Ectodermal cell (in vitro differentiated cells): ENCODE measurements around the gene AKAP6.

Experiments
- H3K27ac ChIP-seq: 2 replicates; pipeline ENCODE4 v1.7.0; 2013; ENCODE audit warnings: mild to moderate bottlenecking, low read depth, low read length; ENCODE audit not compliant: insufficient read depth, poor library complexity, severe bottlenecking
- H3K27me3 ChIP-seq: 2 replicates; pipeline ENCODE4 v1.7.0; 2013; ENCODE audit warnings: mild to moderate bottlenecking, low read length; ENCODE audit not compliant: insufficient read depth, control insufficient read depth, poor library complexity, severe bottlenecking
- H3K36me3 ChIP-seq: one replicate; pipeline ENCODE4 v1.7.0; 2013; ENCODE audit warnings: low read length; ENCODE audit not compliant: control insufficient read depth, insufficient read depth
- H3K4me1 ChIP-seq: one replicate; pipeline ENCODE4 v1.7.0; 2013; ENCODE audit warnings: low read length; ENCODE audit not compliant: control insufficient read depth, insufficient read depth
- H3K4me3 ChIP-seq: 2 replicates; pipeline ENCODE4 v1.7.0; 2013; ENCODE audit warnings: low read depth, low read length, control low read depth; ENCODE audit not compliant: insufficient read depth
- H3K9me3 ChIP-seq: 2 replicates; pipeline ENCODE4 v1.7.0; 2013; ENCODE audit warnings: mild to moderate bottlenecking, low read length, moderate library complexity; ENCODE audit not compliant: control insufficient read depth
- WGBS, 2 experiments: methylation state at CpG; one replicate each; pipeline ENCODE4 v1.1.7; 2013; ENCODE audit warnings: missing lambda C conversion rate in 2 of 2; 5-methylcytosine and 5-hydroxymethylcytosine counted together

Gene AKAP6

DNA sequence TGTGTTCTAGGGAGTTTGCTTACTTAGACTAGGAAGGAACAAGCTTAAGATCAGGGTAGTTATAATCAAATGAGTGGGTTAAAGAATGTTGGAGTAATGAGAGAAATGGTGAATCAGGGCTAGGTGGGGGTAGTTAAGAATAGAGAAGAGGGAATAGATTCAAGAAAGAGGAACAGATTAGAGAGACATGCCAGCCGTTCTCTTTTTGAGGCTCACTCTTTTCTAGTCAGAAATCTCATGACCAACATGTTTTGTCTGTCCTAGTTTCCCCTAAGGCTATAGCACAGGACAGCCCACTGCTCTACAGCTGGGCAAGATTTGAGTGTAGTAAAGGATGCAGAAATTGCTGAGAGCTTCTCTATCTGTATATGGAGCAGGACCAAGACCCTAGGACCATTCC is 258.4 kb downstream of the AKAP6 start:
- Histone ChIP-seq H3K4me3 (no peak overlapping the region), H3K27me3 (no peaks in the 10 kb centered on the region), H3K27ac (no peak overlapping the region), H3K36me3 (no peaks in the 10 kb centered on the region), H3K4me1 (no peaks in the 10 kb centered on the region), H3K9me3 (no peaks in the 10 kb centered on the region)
- 91 to 94% methylated on average over 1 of the region's 1 CpG for WGBS, 2 experiments

GRCh38 chr14:32588448-32589320 is 259.6 kb downstream of the AKAP6 start:
- Histone ChIP-seq H3K4me1 (no peaks in the 10 kb centered on the region), H3K36me3 (no peaks in the 10 kb centered on the region), H3K4me3 (no peak overlapping the region), H3K27me3 (no peaks in the 10 kb centered on the region), H3K9me3 (no peaks in the 10 kb centered on the region), H3K27ac (no peak overlapping the region)
- 73 to 81% methylated on average over 4 to 5 of the region's 6 CpGs for WGBS, 2 experiments

GRCh38 chr14:32590157-32590556 is 261.1 kb downstream of the AKAP6 start:
- Histone ChIP-seq H3K36me3 (no peaks in the 10 kb centered on the region), H3K4me1 (no peaks in the 10 kb centered on the region), H3K9me3 (no peaks in the 10 kb centered on the region), H3K4me3 (no peak overlapping the region), H3K27ac (no peak overlapping the region), H3K27me3 (no peaks in the 10 kb centered on the region)
- WGBS, 2 experiments, result 75 to 87% methylated on average over 1 of the region's 1 CpG

GRCh38 chr14:32593290-32593942 is 264.3 kb downstream of the AKAP6 start:
- Histone ChIP-seq H3K4me1 (no peaks in the 10 kb centered on the region), H3K27me3 (no peaks in the 10 kb centered on the region), H3K4me3 (no peak overlapping the region), H3K36me3 (no peaks in the 10 kb centered on the region), H3K9me3 (no peaks in the 10 kb centered on the region), H3K27ac (no peak overlapping the region)
- 94 to 97% methylated on average over 1 of the region's 1 CpG for WGBS, 2 experiments

DNA sequence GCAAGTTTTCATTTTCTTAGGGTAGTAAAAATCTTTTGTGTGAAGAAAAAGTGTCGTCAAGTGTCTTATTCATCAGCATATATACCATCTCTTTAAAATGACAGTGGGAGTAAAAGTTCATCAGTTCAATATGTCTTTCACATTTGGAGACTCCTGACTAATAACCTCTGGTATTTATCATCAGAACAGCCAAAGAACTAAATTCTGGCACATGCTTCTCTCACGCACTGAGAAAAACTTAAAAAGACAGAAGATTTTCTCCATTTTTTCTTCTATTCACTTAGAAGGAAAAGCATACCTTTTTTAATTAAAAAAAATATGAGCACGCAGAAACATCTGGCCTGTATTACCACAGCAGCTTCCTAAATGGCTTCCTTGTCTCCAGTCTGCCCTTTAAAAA is 265.7 kb downstream of the AKAP6 start:
- Histone ChIP-seq H3K27me3 (no peaks in the 10 kb centered on the region), H3K4me3 (no peak overlapping the region), H3K36me3 (no peaks in the 10 kb centered on the region), H3K9me3 (no peaks in the 10 kb centered on the region), H3K27ac (no peak overlapping the region), H3K4me1 (no peaks in the 10 kb centered on the region)
- 90 to 91% methylated on average over 2 to 3 of the region's 3 CpGs for WGBS, 2 experiments

GRCh38 chr14:32595497-32595896 is 266.4 kb downstream of the AKAP6 start:
- H3K4me1 ChIP-seq, result no peaks in the 10 kb centered on the region
- no peak overlapping the region for H3K4me3 ChIP-seq
- H3K27ac ChIP-seq, result no peak overlapping the region
- H3K27me3 ChIP-seq, result no peaks in the 10 kb centered on the region
- no peaks in the 10 kb centered on the region for H3K9me3 ChIP-seq
- WGBS, 2 experiments, result 95 to 98% methylated on average over 3 to 4 of the region's 4 CpGs
- no peaks in the 10 kb centered on the region for H3K36me3 ChIP-seq

DNA sequence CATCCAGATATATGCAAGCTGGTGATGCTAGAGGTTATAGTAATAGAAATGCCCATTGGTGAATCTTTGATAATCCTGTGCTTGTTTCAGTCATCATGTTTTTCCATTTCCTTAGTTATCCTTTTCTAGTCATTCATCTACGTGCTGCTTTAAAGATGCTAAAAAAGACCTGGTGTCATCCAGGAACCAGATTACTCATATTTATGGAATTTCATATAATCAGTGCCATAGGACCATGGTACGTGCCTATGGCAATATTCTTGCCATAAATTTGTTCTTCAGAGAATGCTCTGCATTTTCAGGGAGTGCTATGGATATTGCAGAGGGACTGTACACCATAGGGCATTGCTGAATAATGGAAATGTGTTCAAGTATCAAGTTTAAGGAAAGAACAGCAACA is 267.3 kb downstream of the AKAP6 start:
- no peaks in the 10 kb centered on the region for H3K4me1 ChIP-seq
- WGBS, 2 experiments, result 92 to 97% methylated on average over 2 of the region's 2 CpGs

DNA sequence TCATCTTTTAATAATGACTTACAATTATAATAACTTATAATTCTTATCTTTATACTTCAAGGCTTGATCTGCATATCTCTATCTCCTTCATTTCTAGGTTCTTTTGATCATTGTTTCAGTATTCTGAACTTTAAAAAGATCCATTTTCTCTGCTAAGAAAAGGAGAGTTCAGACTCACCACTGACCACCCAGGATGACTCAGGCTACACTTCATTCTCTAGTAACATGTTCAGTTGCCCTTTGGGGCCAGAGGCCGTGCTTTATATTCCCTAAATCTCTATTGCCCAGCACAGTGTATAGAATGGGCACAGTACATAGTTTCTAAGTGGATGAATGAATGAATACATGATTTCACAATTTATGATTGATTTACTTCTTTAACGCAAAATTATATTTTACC is 268.7 kb downstream of the AKAP6 start:
- Histone ChIP-seq H3K27me3 (no peaks in the 10 kb centered on the region), H3K9me3 (no peaks in the 10 kb centered on the region), H3K27ac (no peak overlapping the region), H3K36me3 (no peaks in the 10 kb centered on the region), H3K4me3 (no peak overlapping the region), H3K4me1 (no peaks in the 10 kb centered on the region)
- WGBS, 2 experiments, result 100% methylated on average over 2 of the region's 2 CpGs; no CpG with 5 or more reads in 1 of the 2 experiments

More for the DNA sequence above, 267.3 kb downstream of the AKAP6 start:
- H3K36me3 ChIP-seq, result no peaks in the 10 kb centered on the region
- no peaks in the 10 kb centered on the region for H3K9me3 ChIP-seq
- H3K27ac ChIP-seq, result no peak overlapping the region
- no peaks in the 10 kb centered on the region for H3K27me3 ChIP-seq
- no peak overlapping the region for H3K4me3 ChIP-seq

GRCh38 chr14:32601069-32601468 is 272.0 kb downstream of the AKAP6 start:
- H3K27me3 ChIP-seq, result no peaks in the 10 kb centered on the region
- 100% methylated on average over 1 to 2 of the region's 2 CpGs for WGBS, 2 experiments
- no peak overlapping the region for H3K4me3 ChIP-seq
- no peaks in the 10 kb centered on the region for H3K36me3 ChIP-seq
- H3K4me1 ChIP-seq, result no peaks in the 10 kb centered on the region
- H3K27ac ChIP-seq, result no peak overlapping the region
- H3K9me3 ChIP-seq, result peaks cover 2% of the 10 kb centered on the region

GRCh38 chr14:32601906-32602305 is 272.8 kb downstream of the AKAP6 start:
- H3K27me3 ChIP-seq, result no peaks in the 10 kb centered on the region
- peaks cover 2% of the 10 kb centered on the region for H3K9me3 ChIP-seq
- WGBS, 2 experiments, result 93 to 96% methylated on average over 3 of the region's 3 CpGs
- H3K4me1 ChIP-seq, result no peaks in the 10 kb centered on the region
- H3K27ac ChIP-seq, result no peak overlapping the region
- H3K4me3 ChIP-seq, result no peak overlapping the region
- no peaks in the 10 kb centered on the region for H3K36me3 ChIP-seq
